DMS79 treated with DMSO at 0.1 percent for 48 hours (cell line): ENCODE results near the gene ARHGEF40.
"Not testable (repeated sequence)": the region's sequence is repeated elsewhere in the genome, so short reads cannot be mapped to it uniquely, and the experiment has no call there.

Experiments
- DNase-seq: peaks from one replicate; lab custom pipeline; 2025; lab: John Stamatoyannopoulos, UW

The ARHGEF40 gene

GRCh38 chr14:21039585-21040369 lies 30.3 kb upstream of the ARHGEF40 start:
- peak; percentile 35 for DNase-seq

- DNase-seq: no peak
Observed at GRCh38 chr14:21040370-21040925, 29.7 kb upstream of the ARHGEF40 start.

GRCh38 chr14:21040941-21041340 lies 29.2 kb upstream of the ARHGEF40 start:
- not testable (repeated sequence) for DNase-seq

GRCh38 chr14:21041676-21042433 lies 28.2 kb upstream of the ARHGEF40 start, which contains the start of gene RNASE7:
TSS of gene RNASE7 (plus strand) at chr14:21042362. CDS start at chr14:21042993, 631 bp downstream.
- DNase-seq: no peak

- DNase-seq: peak; percentile 25
Observed at GRCh38 chr14:21042918-21043317, 27.2 kb upstream of the ARHGEF40 start.

- no peak for DNase-seq
Observed at GRCh38 chr14:21043387-21043973, 26.6 kb upstream of the ARHGEF40 start.

GRCh38 chr14:21043974-21044618 lies 26.0 kb upstream of the ARHGEF40 start:
- DNase-seq: peak; percentile 67

GRCh38 chr14:21047378-21047781 lies 22.7 kb upstream of the ARHGEF40 start:
- DNase-seq: no peak

- DNase-seq: no peak
Observed at GRCh38 chr14:21048638-21049037, 21.5 kb upstream of the ARHGEF40 start.

- DNase-seq: no peak
Observed at GRCh38 chr14:21049271-21049673, 20.8 kb upstream of the ARHGEF40 start.

- DNase-seq: no peak
Observed at GRCh38 chr14:21050597-21050996, 19.5 kb upstream of the ARHGEF40 start.

- DNase-seq: no peak
Observed at GRCh38 chr14:21053184-21054122, 16.7 kb upstream of the ARHGEF40 start.

- no peak for DNase-seq
Observed at GRCh38 chr14:21054123-21054767, 15.9 kb upstream of the ARHGEF40 start.

GRCh38 chr14:21054768-21055145 lies 15.3 kb upstream of the ARHGEF40 start:
- no peak for DNase-seq

- no peak for DNase-seq
Observed at GRCh38 chr14:21055432-21056117, 14.5 kb upstream of the ARHGEF40 start.

- DNase-seq: no peak
Observed at GRCh38 chr14:21056520-21057163, 13.5 kb upstream of the ARHGEF40 start.

GRCh38 chr14:21057803-21058675 lies 12.1 kb upstream of the ARHGEF40 start, which contains the start of gene RNASE8:
TSS of gene RNASE8 (plus strand) at chr14:21057822. CDS start at chr14:21057893, 71 bp downstream.
- no peak for DNase-seq

GRCh38 chr14:21058903-21059302 lies 11.2 kb upstream of the ARHGEF40 start:
- no peak for DNase-seq
